Upper lobe of right lung (tissue), 1 donor: ENCODE data around the gene SDK2. TPM values are rescaled to one million over a fixed set of nuclear protein-coding genes. Genes with fewer than 3 reads are reported as not detected.

Experiments used
- ATAC-seq: fragments of 200-7000 bp; cut with Tn5 transposase; one replicate; pipeline ENCODE4 v1.9.1; 2020; ENCODE audit warnings: mild to moderate bottlenecking, moderate library complexity
- DNase-seq: peaks from one replicate; pipeline ENCODE4 v3.0.0-alpha.2; 2020
- H3K27ac ChIP-seq: fragments of 200-600 bp; one replicate; pipeline ENCODE4 v1.8.0; 2022
- H3K27me3 ChIP-seq: fragments of 200-600 bp; one replicate; pipeline ENCODE4 v1.8.0; 2022; ENCODE audit warnings: mild to moderate bottlenecking
- H3K36me3 ChIP-seq: fragments of 200-600 bp; one replicate; pipeline ENCODE4 v1.8.0; 2022
- H3K4me1 ChIP-seq: fragments of 200-600 bp; one replicate; pipeline ENCODE4 v1.8.0; 2022
- H3K4me3 ChIP-seq: fragments of 200-600 bp; one replicate; pipeline ENCODE4 v1.8.0; 2022; ENCODE audit warnings: mild to moderate bottlenecking
- H3K9me3 ChIP-seq: fragments of 200-600 bp; one replicate; pipeline ENCODE4 v1.8.0; 2022
- CTCF ChIP-seq: fragments of 200-600 bp; IDR thresholded peaks from one replicate; pipeline ENCODE4 v1.8.0; 2022; ENCODE audit warnings: antibody characterized with exemption
- intact Hi-C: fragments of 100-400 bp; cut with DNase I; formaldehyde crosslinking; loops from one replicate; pipeline ENCODE4 v1.11.0; 2022
- total RNA-seq: library from RNA; stranded (reverse); fragmentation: NEBNext Ultra II Directional; extraction: Animal tissue kit (Norgen Biotek cat#: 25700); gene quantifications from one replicate; pipeline ENCODE4 v1.2.1, GENCODE V29; 2021
- donor health status: DM: no; HTN: yes; CAD: no; lungs with severe emphysema.

SDK2 gene
- total RNA-seq, 1 donor from 2014 or later: 2.3 TPM

- Histone ChIP-seq H3K4me1 (peaks cover 2% of the 10 kb centered on the region), H3K9me3 (no peaks in the 10 kb centered on the region), H3K36me3 (no peaks in the 10 kb centered on the region), H3K27ac (no peak overlapping the region), H3K4me3 (no peak overlapping the region), H3K27me3 (no peaks in the 10 kb centered on the region)
- intact Hi-C loops: no loop called here
- no peak for ATAC-seq
- DNase-seq: no peak
- TF ChIP-seq CTCF: no peak
Measured at GRCh38 chr17:73360961-73361761, 283.1 kb downstream of the SDK2 start.

GRCh38 chr17:73359987-73360410, 284.2 kb downstream of the SDK2 start:
- peak; percentile 15 for TF ChIP-seq CTCF
- H3K36me3 ChIP-seq: no peaks in the 10 kb centered on the region
- H3K27ac ChIP-seq: no peak overlapping the region
- H3K4me3 ChIP-seq: no peak overlapping the region
- ATAC-seq (peak; percentile 87), DNase-seq (peak; percentile 93)
- peaks cover 2% of the 10 kb centered on the region for H3K4me1 ChIP-seq
- intact Hi-C loops: no loop called here
- H3K27me3 ChIP-seq: no peaks in the 10 kb centered on the region
- H3K9me3 ChIP-seq: no peaks in the 10 kb centered on the region

- no peaks in the 10 kb centered on the region for H3K9me3 ChIP-seq
- DNase-seq (no peak), ATAC-seq (no peak)
- H3K27me3 ChIP-seq: no peaks in the 10 kb centered on the region
- no peaks in the 10 kb centered on the region for H3K36me3 ChIP-seq
- intact Hi-C loops: no loop called here
- H3K27ac ChIP-seq: no peak overlapping the region
- no peak overlapping the region for H3K4me3 ChIP-seq
- H3K4me1 ChIP-seq: peaks cover 2% of the 10 kb centered on the region
- TF ChIP-seq CTCF: no peak
Measured at GRCh38 chr17:73359352-73359751, 284.9 kb downstream of the SDK2 start.

- Histone ChIP-seq H3K4me3 (no peak overlapping the region), H3K9me3 (no peaks in the 10 kb centered on the region), H3K36me3 (no peaks in the 10 kb centered on the region), H3K27ac (no peak overlapping the region), H3K4me1 (peaks cover 2% of the 10 kb centered on the region), H3K27me3 (no peaks in the 10 kb centered on the region)
- intact Hi-C loops: no loop called here
- no peak for TF ChIP-seq CTCF
- DNase-seq (no peak), ATAC-seq (no peak)
Measured at GRCh38 chr17:73358668-73359067, 285.6 kb downstream of the SDK2 start.

- no peak for ATAC-seq
- H3K4me3 ChIP-seq: no peak overlapping the region
Measured at GRCh38 chr17:73357981-73358380, 286.3 kb downstream of the SDK2 start.

More at GRCh38 chr17:73357981-73358380, 286.3 kb downstream of the SDK2 start:
- no peak for TF ChIP-seq CTCF
- Histone ChIP-seq H3K9me3 (no peaks in the 10 kb centered on the region), H3K36me3 (no peaks in the 10 kb centered on the region), H3K4me1 (peaks cover 2% of the 10 kb centered on the region), H3K27me3 (no peaks in the 10 kb centered on the region), H3K27ac (no peak overlapping the region)
- no peak for DNase-seq
- intact Hi-C loops: no loop called here
